ENCODE results near the gene FBXW9. TPM values are rescaled to one million over a fixed set of nuclear protein-coding genes. Genes with fewer than 3 reads are reported as not detected.

Gene FBXW9
- total RNA-seq, 1 donor from 2014 or later, result 6.0 TPM

GRCh38 chr19:12711187-12711586 is 14.8 kb upstream of the FBXW9 start:
- Histone ChIP-seq H3K9me3 (no peaks in the 10 kb centered on the region), H3K4me1 (no peaks in the 10 kb centered on the region), H3K27ac (no peak overlapping the region), H3K4me3 (no peak overlapping the region), H3K36me3 (peaks cover 95% of the 10 kb centered on the region), H3K27me3 (ENCODE audit: low read depth) (no peaks in the 10 kb centered on the region)
- DNase-seq (no peak), ATAC-seq (no peak)
- intact Hi-C loops (cut with DNase I), result no loop called here
- no peak for TF ChIP-seq CTCF (IDR thresholded peaks at IDR 0.05)

- Histone ChIP-seq H3K27me3 (ENCODE audit: low read depth) (no peaks in the 10 kb centered on the region), H3K9me3 (no peaks in the 10 kb centered on the region), H3K4me1 (no peaks in the 10 kb centered on the region), H3K36me3 (peaks cover 95% of the 10 kb centered on the region), H3K27ac (no peak overlapping the region), H3K4me3 (no peak overlapping the region)
- TF ChIP-seq CTCF (IDR thresholded peaks at IDR 0.05), result no peak
- intact Hi-C loops (cut with DNase I), result no loop called here
- no peak for DNase-seq
- ATAC-seq, result no peak
Measured at GRCh38 chr19:12708641-12709040, 12.2 kb upstream of the FBXW9 start.

GRCh38 chr19:12706332-12706718 is 9.9 kb upstream of the FBXW9 start:
- H3K27ac ChIP-seq, result no peak overlapping the region
- H3K27me3 ChIP-seq (ENCODE audit: low read depth), result no peaks in the 10 kb centered on the region
- intact Hi-C loops (cut with DNase I), result no loop called here
- no peak for TF ChIP-seq CTCF (IDR thresholded peaks at IDR 0.05)
- DNase-seq (no peak), ATAC-seq (no peak)
- H3K4me3 ChIP-seq, result no peak overlapping the region
- H3K36me3 ChIP-seq, result peaks cover 100% of the 10 kb centered on the region
- H3K4me1 ChIP-seq, result no peaks in the 10 kb centered on the region
- H3K9me3 ChIP-seq, result no peaks in the 10 kb centered on the region

GRCh38 chr19:12705654-12706331 is 9.4 kb upstream of the FBXW9 start:
- DNase-seq (no peak), ATAC-seq (no peak)
- no peak for TF ChIP-seq CTCF (IDR thresholded peaks at IDR 0.05)
- Histone ChIP-seq H3K4me1 (no peaks in the 10 kb centered on the region), H3K9me3 (no peaks in the 10 kb centered on the region), H3K36me3 (peaks cover 100% of the 10 kb centered on the region), H3K27ac (no peak overlapping the region), H3K27me3 (ENCODE audit: low read depth) (no peaks in the 10 kb centered on the region), H3K4me3 (no peak overlapping the region)
- intact Hi-C loops (cut with DNase I), result no loop called here

- ATAC-seq (no peak), DNase-seq (no peak)
- TF ChIP-seq CTCF (IDR thresholded peaks at IDR 0.05), result no peak
- intact Hi-C loops (cut with DNase I), result no loop called here
- Histone ChIP-seq H3K4me1 (no peaks in the 10 kb centered on the region), H3K4me3 (no peak overlapping the region), H3K9me3 (no peaks in the 10 kb centered on the region), H3K36me3 (peaks cover 100% of the 10 kb centered on the region), H3K27me3 (ENCODE audit: low read depth) (no peaks in the 10 kb centered on the region), H3K27ac (no peak overlapping the region)
Measured at GRCh38 chr19:12705169-12705568, 8.7 kb upstream of the FBXW9 start.
